Measurements from ENCODE around the gene NT5M.
"Not testable (repeated sequence)": the region's sequence is repeated elsewhere in the genome, so short reads cannot be mapped to it uniquely, and the experiment has no call there.

The NT5M gene

DNA sequence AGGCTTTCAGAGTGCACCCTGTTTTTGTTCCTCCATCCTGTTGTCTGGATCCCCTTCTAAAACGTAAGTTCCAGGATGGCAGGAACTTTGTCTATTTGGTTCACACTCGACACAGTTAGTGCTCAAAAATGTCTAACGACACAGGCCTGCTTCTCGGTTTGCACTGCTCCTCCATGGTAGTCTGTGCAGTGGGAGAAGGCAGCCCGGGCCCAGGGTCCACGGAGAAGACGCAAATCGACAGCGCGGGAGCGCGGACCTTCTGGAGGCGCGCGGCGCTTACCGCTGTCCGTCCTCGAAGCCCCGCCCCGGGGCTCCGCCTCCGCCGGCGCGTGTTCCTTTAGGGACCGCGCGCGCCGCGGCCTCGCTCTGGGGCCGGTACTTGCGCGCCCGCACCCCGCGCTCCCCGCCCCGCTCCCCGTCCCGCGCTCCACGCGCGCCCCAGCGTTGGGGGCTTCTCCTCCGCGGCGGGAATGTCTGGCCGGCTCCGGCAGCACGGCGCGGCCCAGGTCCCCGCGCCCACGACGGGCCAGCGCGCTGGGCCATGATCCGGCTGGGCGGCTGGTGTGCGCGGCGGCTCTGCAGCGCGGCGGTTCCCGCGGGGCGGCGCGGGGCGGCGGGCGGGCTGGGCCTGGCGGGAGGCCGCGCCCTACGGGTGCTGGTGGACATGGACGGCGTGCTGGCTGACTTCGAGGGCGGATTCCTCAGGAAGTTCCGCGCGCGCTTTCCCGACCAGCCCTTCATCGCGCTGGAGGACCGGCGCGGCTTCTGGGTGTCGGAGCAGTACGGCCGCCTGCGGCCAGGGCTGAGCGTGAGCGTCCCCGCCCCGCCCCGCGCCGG lies at the start of gene NT5M:
Gene NT5M, plus strand, starts transcription at position 364 of the 837 bp plus-strand sequence. Its CDS starts 178 bp downstream, at position 542.
- peak; percentile 51 for DNase-seq

DNA sequence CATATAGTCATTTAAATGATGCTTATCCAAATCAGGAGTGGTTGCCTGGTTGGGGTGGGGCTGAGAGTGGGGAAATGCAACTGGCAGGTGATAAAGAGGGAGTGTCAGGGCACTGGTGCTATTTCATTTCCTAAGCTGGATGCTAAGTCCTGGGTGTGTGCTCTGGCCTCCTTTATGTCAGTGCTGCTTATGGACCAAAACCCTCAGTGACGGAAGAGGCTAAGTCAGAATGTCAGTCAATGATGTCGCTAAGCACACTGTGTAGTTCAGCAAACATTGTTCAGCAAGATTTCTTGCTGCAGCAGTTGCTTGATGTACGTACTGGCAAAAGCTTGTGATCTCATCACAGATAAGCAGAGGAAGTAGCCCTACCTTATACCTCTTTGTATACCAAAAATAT lies 49.8 kb upstream of the NT5M start:
- DNase-seq, result no peak

DNA sequence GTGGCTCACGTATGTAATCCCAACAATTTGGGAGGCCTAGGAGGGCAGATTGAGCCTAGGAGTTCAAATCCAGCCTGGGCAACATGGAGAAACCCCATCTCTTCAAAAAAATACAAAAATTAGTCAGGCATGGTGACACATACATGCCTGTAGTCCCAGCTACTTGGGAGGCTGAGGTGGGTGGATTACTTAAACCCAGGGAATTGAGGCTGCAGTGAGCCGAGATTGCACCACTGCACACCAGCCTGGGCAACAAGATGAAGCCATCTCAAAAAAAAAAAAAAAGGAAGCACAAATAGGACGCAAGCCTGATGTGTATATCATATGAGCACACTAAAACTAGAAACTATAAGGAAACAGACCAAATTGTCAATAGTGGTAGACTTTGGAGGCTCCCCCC lies 49.1 kb upstream of the NT5M start:
- no peak for DNase-seq

DNA sequence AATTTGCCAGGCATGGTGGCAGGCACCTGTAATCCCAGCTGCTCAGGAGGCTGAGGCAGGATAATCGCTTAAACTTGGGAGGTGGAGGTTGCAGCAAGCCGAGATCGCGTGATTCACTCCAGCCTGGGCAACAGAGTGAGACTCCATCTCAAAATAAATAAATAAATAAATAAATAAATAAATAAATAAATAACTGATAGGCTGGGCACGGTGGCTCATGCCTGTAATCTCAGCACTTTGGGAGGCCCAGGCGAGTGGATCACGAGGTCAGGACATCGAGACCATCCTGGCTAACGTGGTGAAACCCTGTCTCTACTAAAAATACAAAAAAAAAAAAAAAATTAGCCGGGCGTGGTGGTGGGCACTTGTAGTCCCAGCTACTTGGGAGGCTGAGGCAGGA lies 47.5 kb upstream of the NT5M start:
- DNase-seq, result not testable (repeated sequence)

DNA sequence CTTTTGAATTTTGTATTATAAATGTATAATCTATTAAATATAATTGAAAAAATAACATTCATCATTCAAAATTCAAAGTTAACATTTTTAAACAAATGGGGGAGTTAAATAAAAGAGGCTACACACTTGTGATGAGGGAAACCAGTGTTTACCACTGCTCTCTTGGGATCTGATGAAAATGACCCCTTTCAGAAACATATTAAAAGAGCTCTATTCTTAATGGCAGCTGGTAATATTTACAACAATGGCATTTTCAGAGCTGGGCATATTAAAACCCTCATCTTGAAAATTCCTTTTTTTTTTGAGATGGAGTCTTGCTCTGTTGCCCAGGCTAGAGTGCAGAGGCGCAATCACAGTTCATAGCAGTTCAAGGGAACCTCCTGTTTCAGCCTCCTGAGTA lies 46.9 kb upstream of the NT5M start:
- no peak for DNase-seq

DNA sequence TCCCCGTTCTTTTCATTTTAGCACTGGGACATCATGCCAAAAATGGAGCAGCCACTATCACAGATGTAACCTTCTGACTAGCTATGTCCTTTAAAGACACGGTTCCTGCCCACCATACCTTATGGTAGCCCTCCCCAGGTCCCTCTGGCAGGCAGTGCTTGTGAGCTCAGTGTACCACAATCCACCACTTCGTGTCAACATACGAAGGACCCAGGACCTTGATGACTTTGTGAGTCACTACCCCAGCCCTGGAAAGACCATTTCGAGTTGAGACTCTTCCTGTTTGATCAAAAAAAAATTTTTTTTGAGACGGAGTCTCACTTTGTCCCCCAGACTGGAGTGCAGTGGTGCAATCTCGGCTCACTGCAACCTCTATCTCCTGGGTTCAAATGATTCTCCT lies 45.2 kb upstream of the NT5M start:
- no peak for DNase-seq

DNA sequence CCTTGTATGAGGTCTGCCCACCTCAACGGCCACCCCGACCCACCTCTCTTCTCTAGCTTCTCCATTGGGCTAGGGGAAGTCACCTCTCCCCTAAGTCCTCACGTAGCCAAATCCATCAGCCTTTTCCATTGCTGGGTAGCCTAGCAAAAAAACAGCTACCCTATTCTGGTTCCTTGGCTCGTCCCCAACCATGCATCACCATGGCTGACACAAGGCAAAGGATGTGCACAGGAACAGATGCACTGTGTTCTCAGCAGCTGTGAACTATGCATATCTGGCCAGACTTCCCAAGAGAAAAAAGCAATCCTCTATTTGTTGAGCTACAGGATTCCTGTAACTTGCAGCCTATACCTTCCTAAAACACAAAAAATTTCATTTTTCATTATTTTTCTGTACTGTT lies 44.2 kb upstream of the NT5M start:
- no peak for DNase-seq

DNA sequence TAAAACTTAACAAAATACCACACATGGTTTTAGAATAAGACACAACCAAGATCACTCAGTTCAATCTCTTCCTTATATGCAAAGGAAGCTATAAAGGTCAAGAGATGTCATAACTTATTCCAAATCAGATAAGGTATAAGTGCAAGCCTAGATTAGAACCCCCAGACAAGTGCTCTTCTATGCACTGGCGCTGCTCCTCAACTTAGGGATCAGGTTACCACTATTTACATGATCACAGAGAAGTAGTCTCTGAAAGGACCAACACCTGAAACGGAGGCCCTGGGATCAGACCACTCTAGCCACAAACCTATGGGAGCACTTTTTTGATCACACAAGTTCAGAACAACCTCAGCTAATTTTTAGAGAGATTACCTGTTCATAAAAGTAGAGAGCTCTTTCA lies 38.7 kb upstream of the NT5M start:
- no peak for DNase-seq

DNA sequence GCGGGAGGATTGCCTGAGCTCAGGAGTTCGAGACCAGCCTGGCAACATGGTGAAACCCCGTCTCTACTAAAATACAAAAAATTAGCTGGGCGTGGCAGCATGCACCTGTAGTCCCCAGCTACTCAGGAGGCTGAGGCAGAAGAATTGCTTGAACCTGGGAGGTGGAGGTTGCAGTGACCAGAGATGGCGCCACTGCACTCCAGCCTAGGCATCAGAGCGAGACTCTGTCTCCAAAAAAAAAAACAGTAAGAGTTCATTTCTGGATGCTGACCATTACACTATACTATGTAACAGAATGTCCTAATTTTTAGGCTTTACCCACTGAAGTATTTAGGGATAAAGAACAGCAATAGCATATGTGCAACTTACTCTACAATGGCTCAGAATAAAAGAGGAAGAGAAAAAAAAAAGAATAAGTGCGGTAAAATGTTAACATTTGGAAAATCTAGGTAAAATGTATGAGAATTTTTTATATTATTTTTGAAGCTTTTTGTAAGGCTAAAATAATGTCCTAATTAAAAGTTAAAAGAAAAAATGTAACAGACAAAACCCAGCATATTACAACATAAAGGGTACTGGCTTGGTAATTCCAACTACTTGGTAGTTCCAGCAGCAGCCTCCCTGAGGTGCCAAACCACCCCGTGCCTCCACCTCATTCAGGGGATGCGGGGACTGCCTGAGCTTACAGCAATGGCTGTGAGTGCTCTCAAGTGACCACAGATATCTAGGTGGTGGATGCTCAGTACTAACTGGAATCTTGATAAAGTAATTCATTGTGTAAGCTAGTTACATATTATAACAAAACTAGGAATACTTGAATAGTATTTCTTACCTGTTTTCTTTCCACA lies 33.0 kb upstream of the NT5M start:
- DNase-seq, result no peak

DNA sequence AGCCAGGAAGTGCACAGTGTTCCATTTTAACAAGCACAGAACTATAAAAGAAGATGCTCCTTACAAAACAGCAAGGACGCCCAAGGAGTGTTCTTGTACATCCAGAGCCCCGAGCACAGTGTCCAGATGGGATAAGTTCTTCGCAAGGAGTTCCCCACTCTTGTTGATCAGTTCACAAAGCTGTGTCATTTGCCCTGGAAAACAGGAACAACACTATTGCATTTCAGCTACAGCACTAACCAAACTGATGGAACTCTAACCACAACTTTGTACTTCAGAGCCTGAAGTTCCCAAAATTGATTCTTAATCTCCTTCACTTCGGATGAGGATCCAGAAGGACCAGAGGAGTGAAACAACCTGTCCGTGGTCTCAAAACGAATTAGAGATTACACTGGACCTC lies 27.2 kb upstream of the NT5M start:
- DNase-seq, result no peak

DNA sequence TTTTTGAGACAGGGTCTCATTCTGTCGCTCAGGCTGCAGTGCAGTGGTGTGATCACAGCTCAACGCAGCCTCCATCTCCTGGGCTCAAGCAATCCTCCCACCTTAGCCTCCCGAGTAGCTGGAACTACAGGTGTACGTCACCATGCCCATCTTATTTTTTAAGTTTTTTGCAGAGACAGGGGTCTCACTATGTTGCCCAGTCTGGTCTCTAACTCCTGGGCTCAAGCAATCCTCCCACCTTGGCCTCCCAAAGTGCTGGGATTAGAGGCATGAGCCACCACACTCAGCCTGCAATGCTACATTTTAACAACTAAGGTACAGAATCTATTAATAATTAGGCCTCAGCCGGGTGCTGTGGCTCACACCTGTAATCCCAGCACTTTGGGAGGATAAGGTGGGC lies 25.7 kb upstream of the NT5M start:
- not testable (repeated sequence) for DNase-seq

DNA sequence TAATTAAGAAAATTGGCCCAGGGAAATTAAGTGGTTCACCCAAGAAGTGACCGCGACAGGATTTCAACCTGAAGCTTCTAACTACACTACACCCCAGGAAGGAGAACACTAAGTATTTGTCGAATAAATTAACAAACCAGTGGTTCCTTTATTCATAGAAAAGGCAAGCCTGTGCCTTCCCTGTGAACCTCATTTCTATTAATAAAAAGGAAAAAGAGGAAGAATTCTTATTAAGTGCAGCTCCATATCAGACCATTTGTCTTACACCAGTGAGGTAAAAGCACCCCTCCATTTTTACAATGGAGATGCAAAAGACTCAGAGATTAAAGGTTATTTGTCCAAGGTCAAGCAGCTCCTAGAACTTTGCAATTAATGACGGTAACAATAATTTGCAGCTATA lies 23.9 kb upstream of the NT5M start:
- no peak for DNase-seq

DNA sequence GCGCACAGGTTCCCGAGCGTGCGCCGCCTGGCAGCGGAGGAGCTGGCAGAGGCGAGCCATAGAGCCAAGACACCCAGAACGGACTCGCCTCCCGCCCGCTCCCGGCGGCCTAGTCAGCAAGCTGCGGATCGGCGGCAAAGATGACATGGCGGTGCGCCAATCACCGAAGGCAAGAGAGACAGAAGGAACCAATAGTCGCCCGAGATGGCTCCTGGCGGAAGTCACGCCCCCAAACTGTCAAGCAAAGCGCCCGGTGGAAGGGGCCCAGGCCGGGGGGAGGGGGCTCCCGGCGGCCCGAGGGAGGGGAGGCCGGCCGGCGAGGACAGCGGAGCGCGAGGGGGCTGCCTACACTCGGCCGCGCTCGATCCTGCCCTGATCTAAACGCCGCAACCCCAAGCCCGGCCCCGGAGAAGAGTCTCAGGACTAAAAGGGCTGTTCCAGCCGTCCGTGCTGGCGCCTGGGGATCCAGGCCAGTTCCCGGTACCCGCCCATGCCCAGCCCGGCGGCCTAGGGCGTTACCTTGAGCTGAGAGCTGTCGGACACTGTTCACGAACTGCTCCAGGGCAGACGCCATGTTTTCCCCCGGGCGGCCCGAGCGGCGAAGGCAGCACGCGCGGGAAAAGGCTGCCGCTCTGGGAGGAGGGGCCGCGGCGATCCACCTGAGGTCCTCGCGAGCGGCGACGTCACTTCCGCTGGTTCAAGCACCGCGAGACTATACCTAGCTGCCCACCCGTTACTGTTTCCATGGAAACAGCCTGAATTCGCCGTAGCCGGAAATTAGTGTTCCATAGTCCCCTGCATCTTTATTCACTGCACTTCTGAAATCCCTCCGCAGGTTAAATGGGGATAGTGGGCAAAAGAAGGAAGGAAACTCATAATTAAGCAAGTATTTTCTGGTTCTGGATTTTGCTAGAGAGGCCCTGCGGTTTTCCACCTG lies 22.3 kb upstream of the NT5M start, which contains the start of gene COPS3:
Gene COPS3, minus strand, starts transcription at position 634 of the 937 bp plus-strand sequence. Its CDS starts 60 bp downstream, at position 574.
- DNase-seq, result peak; percentile 98

DNA sequence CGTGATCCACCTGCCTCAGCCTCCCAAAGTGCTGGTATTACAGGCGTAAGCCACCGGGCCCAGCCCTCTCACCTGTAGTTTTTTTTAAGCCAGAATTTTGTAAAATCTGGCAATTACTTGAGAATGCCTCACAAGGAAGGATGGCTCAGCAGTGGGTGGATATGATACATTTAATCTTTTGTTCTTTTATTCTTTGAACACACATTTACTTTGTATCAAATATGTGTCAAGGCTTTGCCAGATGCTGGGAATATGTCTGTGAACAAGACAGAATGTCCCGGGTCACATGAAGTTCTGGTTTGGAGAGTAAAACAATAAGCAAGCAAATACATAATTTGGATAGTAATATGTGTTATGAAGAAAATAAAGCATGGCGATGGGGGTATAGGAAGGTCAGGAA lies 17.2 kb upstream of the NT5M start:
- DNase-seq, result no peak

DNA sequence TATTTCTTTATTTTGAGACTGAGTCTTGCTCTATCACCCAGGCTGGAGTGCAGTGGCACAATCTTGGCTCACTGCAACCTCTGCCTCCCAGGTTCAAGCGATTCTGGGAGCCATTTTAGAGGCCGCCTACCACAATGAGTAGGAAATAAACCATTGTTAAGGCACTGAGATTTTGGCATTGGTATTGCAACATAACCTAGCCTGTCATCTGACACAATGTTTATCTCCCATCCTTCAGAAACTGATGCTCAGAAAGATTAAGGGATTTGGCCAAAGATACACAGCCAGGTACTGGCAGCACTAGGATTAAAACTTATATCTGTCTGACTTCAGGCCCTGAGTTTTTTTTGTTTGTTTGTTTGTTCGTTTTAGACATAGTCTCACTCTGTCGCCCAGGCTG lies 14.1 kb upstream of the NT5M start:
- no peak for DNase-seq

DNA sequence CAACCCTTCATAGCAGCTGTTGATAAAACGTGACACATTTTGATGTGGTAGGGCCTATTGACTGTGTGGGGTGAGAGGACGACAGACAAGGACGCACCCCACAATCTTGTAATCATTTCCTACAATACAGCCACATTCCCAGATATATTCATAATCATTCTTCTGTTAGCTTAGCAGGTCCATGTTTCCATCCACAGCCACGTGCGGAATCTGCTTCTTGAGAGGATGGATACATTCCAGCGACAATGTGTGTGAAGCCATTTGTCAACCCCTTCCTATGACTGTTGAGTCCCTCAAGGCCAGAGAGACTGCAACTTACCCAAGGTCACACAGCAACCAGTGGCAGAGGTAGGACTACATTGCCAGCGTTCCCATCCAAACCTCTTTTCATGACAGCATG lies 13.5 kb upstream of the NT5M start:
- DNase-seq, result no peak

DNA sequence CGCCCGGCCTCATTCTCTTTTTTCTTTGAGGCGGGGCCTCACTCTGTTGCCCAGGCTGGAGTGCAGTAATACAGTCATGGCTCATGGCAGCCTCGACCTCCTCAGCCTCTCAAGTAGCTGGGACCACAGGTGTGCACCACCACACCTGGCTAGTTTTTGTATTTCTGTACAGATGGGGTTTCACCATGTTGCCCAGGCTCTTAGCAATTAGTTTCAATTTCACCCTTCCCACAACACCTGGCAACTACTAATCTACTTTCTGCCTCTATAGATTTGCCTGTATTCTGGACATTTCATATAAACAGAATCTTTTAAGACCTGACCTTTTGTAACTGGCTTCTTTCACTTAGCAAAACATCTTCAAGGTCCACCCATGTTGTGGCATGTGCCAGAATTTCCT lies 8.0 kb upstream of the NT5M start:
- DNase-seq, result no peak

DNA sequence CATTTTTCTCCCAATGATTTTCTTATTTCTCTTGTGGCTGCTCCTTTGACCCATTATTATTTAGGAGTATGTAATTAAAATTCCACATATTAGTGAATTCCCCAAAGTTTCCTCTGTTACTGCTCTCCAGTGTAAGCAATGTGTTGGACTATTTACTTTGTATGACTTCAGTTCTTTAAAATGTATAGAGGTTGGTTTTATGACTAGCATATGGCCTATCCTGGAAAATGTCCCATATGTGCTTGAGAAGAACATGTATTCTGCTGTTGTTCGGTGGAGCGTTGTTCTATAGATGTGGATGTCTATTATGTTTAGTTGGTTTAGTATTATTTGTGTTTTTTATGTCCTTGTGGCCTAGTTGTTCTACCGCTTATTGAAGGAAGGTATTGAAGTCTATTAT lies 6.0 kb upstream of the NT5M start:
- DNase-seq, result peak; percentile 84

DNA sequence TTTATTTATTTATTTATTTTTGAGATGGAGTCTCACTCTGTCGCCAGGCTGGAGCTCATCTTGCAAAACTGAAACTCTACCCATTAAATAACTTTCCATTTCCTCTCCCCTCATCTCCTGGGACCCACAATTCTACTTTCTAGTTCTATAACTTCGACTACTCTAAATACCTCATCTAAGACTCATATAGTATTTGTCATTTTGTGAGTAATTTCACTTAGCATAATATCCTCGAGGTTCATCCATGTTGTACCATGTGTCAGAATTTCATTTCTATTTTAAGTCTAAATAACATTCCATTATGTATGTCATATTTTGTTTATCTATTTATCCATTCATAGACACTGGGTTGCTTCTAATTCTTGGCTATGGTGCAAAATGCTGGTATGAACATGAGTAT lies 5.1 kb upstream of the NT5M start:
- peak; percentile 73 for DNase-seq

DNA sequence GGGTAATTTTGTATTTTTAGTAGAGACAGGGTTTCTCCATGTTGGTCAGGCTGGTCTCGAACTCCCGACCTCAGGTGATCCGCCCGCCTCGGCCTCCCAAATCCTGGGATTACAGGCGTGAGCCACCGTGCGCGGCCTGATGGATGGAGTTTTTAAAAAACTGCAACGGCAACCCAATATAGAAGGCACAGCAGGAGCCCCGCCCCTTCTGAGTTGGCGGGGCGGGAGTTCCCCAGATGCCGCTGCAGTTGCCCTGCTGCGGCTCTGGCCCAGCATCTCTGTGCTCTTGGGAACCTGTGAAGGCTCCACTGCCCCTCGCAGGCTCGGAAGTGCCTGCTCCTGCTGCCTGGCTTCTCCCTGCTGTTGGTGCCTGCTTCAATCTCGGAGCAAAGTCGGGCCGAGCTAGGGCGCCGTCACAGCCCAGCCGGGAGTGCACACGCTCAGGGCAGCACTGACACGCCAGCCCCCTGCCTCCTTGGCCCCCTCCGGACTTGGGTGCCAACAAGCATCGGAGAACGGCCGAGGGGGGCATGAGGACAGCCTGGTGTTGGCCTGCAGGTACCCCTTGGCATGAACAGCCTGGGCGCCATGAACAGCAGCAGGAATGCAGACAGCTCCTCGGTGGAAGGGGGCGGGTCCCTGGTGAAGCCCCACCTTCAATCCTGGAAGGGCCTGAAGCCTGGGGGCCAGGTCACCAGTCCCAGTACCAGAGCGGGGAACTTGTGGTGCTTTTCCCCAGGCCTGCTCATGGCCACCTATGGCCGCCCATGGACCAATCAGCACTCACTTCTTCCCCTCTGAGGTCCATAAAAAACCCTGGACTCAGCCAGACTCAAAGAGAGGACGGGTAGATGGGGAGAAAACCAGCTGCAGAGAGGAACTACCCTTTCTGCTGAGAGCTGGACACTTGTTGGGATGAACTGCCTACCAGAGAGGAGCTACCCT lies 2.3 kb upstream of the NT5M start:
- peak; percentile 41 for DNase-seq

DNA sequence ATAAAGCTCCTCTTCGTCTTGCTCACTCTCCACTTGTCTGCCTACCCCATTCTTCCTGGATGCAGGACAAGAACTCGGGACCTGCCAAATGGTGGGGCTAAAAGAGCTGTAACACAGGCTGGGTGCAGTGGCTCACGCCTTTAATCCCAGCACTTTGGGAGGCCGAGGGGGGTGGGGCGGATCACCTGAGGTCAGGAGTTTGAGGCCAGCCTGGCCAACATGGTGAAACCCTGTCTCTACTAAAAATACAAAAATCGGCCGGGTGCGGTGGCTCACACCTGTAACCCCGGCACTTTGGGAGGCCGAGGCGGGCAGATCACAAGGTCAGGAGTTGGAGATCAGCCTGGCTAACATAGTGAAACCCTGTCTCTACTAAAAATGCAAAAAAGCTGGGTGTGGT lies 1.5 kb upstream of the NT5M start:
- not testable (repeated sequence) for DNase-seq

All from fibroblast of upper back skin (primary cell).